Superior temporal gyrus (tissue), 1 donor: ENCODE data around the gene KRAS.

ENCODE experiments used
- DNase-seq: peaks from one replicate; pipeline ENCODE4 v3.0.0-alpha.2; 2016; ENCODE audit errors: extremely low spot score

Gene KRAS

DNA sequence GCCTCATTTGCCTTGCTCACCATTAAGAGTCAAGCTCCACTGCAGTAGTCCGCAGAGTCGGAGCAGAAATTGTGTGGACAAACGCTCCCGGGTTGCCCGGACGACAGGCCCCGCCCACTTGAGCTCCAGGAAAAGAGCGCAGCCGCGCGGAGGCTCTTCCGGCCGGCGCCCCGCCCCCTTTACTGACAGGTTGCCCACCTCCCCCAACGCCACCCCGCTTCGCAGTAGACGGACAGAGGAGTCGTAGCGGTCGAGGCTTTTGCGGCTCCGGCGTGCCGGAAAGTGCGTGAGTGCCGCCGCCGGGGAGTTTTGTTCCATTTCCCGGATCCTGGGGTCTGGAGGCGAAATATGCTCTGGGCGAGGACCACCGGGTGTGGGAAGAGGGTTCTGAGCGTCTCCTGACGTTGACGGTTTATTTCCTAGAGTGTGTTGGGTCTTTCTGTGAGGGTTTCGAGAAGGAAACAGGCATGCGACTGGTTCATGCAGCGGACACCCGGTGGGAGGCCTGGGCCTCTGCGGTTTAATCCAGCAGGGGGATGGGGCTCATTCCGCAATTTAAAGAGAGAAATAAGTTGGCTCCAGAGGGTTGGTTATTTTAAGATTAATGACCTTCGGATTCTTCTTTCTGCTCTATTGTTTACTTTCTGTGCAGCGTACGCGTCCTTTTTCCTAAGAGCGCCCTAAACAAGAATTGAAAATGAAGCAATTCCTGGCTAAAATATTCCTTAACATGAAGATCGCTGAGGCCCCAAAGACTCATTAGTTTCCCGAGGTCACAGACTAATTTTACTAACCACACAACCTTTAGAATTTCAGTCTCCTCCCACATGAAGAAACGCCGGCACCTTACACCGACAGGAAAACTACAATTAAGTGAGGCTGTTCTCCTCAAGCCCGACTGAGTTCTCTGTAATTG lies 55.4 kb downstream of the KRAS start, which contains the start of the genes DNAI7 and ETFRF1:
Gene DNAI7 (minus strand): TSS at position 105 of the 916 bp plus-strand sequence. CDS start 82 bp downstream, at position 23.
Gene ETFRF1 (plus strand): TSS at position 182 of the 916 bp plus-strand sequence. CDS start 8,720 bp downstream, outside the sequence.
- peak; percentile 92 for DNase-seq

DNA sequence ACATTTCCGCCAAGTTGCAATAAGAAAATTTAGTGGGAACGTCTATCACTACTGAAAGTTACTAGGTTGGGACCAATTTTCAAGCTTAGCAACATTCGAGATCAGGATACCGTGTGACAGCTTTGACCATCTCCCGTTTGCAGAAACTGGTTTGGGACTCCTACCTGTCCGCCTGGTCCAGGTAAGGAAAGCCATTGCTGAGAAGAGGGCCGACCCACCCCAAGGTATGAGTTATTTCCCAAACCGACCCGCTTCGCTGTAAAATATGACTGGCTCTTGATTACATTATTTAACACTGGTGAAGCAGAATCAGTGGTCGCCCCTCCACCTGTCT lies 56.0 kb downstream of the KRAS start:
- DNase-seq: peak; percentile 35

DNA sequence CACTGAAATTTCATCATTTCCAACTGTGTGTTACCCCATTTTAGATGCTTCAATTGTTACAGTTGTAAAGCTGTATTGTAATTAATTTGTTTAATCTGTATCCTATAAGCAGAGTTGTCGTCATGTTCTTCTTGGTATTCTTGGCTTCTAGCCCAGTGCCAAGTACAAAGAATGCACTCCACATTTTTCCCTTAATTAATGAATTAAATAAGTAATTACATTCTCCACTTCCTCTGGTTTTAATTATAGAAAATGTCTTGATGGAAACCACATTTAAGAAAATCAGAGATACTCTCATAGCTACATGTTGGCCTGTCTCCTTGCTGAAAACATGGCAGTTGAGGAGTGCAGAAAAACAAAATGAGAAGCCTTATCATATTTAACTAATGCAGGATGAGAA lies 56.5 kb downstream of the KRAS start:
- no peak for DNase-seq

DNA sequence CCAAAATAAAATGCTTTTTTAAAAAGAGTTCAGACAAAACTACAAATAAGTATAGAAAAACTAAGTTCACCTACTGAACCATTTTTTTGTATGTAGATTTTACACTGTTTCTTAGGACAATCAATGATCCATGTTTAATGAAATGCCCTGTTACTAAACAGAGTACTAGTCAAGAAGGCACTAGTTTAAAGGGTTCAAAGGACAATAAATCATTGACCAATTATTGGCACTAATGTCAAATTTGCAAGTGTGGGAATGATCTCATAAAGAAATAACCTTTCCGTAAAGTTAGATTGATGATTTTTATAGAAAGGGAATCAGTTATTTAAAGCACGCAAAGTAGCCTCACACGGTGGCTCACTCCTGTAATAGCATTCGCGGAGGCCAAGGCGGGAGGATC lies 59.9 kb downstream of the KRAS start:
- DNase-seq: no peak

DNA sequence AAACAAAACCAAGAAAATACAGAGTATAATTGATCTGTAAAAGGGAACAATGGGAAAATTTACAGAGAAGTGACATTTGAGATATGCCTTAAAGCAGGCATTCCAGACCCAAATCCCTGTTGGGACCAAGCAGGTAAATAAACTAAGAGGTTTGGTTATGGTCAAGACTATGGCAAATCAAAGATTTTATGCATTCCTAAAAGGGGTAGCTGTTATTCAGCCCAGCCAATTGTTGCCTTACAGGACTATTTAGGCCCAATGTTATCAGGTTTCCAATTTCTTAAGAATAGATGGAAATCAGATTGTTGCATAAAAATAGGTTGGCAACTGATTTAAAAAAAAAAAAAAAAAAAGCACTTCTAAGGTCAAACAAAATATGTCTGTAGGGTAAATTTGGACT lies 61.1 kb downstream of the KRAS start:
- DNase-seq: no peak

DNA sequence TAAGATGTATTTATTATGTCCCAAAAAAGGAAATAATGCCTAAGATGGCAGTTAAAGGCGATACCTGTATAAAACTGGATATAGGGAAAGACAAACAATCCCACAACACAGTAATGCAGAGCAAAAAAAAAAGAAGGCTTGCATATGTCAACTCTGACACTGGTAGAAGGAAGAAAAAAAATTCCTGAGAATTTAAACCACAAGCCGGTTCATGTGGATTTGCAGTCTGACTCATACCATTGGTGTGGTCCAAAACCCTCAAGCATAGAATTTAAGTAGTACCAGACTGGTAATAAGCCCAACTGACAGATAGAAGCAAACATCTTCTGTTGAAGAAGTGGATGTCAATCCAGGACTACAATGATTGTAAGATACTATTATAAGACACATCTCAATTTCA lies 62.9 kb downstream of the KRAS start:
- no peak for DNase-seq

DNA sequence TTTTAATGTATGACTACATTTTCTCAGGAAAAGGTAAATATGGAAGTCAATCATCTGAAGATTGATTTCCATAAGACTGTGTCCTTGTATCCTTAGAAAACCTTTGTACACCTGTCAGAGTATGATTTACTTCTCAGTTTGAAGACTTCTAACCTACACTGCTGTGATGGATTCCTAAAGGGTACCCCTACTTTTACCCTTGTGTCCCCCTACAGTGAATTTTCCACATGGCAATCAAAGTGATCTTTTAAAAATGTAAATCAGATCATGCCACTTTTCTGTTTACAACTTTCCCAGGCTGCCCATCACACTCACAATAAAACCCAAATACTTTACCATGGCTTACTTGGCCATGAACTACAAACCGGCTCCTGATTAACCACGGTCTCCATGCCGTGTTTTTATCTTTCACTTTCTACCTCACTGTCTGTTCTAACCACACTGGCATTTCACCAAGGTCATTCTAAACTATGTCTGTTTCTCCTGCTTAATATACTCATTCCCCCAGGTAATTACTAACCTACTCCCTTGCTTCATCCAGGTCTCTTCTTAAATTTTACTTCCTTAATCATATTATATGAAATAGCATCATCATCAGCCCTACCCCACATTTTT lies 63.8 kb downstream of the KRAS start:
- DNase-seq: no peak

DNA sequence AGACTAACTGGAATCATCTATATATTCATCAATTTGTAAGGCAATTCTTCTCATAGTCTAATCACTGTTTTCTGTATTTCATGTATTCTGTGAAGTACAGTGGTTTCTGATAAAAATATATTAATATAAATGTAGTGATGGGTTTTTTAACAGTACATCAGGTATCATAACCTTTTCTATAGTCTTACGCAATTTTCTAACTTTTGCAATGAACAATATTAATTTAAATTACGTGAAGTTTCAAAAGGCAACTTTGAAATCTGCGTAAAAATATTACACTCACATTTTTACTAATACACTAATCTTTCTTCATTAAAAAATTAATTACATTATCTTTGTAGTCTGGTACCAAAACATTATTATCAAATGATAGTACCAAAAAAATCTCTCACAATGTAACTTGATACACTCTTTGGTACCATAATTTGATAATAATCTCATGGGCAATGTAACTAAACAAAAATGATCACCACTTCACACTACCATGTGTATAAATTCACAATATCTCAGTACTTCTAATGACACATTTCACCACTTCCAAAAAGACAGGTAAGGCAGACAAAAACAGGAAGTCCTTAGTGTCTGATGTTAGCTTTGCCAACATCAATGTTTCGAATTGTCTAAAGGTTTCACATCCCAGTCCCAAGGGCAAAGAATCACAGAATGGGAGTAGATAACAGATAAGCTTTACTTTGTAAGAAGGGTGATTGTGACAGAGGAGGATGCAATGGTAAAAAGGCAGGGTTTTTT lies 64.5 kb downstream of the KRAS start:
- no peak for DNase-seq

DNA sequence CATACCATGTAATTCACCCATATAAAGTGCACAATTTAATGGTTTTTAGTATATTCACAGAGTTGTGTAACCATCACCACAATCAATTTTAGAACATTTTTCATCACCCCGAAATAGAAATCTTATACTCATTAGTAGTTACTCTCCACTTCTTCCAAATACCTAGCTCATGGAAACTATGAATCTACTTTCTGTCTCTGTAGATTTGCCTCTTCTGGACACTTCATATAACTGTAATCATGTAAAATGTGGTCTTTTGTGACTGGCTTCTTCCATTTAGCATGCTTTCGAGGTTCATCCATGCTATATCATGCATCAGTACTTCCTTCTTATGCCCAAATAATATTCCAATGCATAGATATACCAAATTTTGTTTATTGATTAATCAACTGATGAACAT lies 66.6 kb downstream of the KRAS start:
- no peak for DNase-seq

DNA sequence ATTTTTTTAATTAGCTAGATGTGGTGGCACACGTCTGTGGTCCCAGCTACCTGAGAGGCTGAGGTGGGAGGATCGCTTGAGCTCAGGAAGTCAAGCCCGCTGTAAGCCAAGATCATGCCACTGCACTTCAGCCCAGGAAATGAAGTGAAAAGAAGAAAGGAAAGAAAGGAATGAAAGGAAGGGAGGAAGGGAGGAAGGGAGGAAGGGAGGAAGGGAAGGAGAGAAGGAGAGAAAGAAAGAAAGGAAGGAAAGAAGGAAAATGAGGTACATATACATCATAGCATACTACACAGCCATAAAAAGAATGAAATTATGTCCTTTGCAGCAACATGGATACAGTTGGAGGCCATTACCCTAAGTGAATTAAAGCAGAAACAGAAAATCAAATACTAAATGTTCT lies 68.0 kb downstream of the KRAS start:
- no peak for DNase-seq

DNA sequence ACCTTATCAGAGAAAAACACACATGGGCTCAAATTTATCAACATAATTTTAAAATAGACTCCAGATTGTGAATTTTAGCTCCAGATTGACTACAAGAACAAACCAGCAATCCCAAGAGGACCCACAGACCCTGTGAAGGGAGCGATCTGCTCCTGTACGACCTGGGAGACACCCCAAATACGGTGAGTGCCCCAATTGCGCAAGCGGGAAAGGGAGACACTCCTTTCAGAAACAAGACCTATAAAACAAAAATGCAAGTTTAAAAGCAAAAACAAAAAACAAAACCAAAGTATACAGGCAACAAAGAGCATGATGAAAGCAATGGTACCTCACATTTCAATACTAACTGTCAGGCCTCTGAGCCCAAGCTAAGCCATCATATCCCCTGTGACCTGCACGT lies 87.9 kb downstream of the KRAS start:
- no peak for DNase-seq

DNA sequence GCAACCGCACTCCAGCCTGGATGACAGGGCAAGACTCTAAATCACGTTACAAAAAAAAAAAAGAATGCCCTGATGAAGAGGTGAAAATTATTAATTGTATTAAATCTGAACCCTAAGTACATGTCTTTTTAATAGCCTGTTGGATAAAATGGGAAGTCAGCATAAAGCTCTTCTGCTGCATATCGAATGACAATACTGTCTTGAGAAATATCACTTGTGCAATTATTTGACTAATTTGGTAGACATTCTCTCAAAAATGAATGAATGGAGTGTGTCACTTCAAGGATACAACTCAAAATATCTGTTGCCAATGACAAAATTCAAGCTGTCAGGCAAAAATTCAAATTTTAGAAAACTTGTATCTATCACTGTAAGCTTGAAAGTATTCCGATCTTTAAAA lies 94.7 kb downstream of the KRAS start:
- DNase-seq: no peak

DNA sequence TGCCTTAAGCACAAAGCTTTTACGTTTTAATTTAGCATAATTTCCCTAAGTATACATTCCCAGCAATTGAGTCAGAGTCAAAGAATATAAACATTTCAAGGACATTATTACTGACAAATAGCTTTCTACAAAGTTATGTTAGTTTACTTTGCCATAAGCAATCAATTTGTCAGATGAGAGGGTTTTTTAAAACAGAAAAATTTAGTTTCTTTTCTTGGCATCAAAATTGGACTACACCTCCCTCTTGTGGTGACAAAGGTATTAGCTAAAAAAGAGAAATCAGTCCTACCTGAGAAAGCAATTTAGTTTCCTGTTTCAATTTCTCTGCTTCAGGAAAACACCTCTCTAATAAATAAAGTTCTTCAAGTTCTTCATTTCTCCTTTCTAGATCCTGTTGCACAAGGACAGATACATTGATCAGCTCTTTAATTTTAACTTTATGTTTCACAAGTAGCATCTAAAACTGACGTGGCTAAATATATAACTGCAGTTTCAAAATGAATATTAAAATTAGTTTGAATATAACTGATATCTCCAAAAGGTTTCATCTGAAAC lies 95.6 kb downstream of the KRAS start:
- no peak for DNase-seq
